Body of pancreas (tissue), 4 donors: ENCODE results near the gene RAC3. TPM values are rescaled to one million over a fixed set of nuclear protein-coding genes. Genes with fewer than 3 reads are reported as not detected.

Source experiments
- ATAC-seq: fragments of 150-250 bp; one replicate; pipeline ENCODE4 v1.9.1; 2016
- DNase-seq, 4 donors: peaks; one replicate each; pipeline ENCODE4 v3.0.0-alpha.2; 2019
- H3K27ac ChIP-seq, 4 donors: fragments of 200-600 bp; sonication (generic); 1 replicate in 3 of 4; 2 replicates in 1 of 4; pipeline versions ENCODE4 v1.5.1 to v1.6.1; 2016 to 2019; ENCODE audit warnings: mild to moderate bottlenecking in 1 of 4, mixed read lengths in 1 of 4, moderate library complexity in 1 of 4
- H3K27me3 ChIP-seq, 2 donors: fragments of 200-600 bp; sonication (generic); one replicate each; pipeline ENCODE4 v1.6.0; 2016; ENCODE audit warnings: mild to moderate bottlenecking in 1 of 2
- H3K36me3 ChIP-seq, 2 donors: fragments of 200-600 bp; sonication (generic); replicated peaks in 1 of 2; 2 replicates each; pipeline ENCODE4 v1.5.1; 2016; ENCODE audit warnings: low read depth in 2 of 2; ENCODE audit not compliant: insufficient read depth in 1 of 2
- H3K4me1 ChIP-seq: fragments of 200-600 bp; sonication (generic); one replicate; pipeline ENCODE4 v1.6.0; 2016
- H3K4me3 ChIP-seq, 2 donors: fragments of 200-600 bp; sonication (generic); 1 replicate in 1 of 2; 2 replicates in 1 of 2; pipeline ENCODE4 v1.5.1; 2016 to 2019
- H3K9me3 ChIP-seq, 3 donors: fragments of 200-600 bp; sonication (generic); 1 replicate in 2 of 3; 2 replicates in 1 of 3; pipeline ENCODE4 v1.5.1; 2016
- POLR2A ChIP-seq, 3 donors: fragments of 450-650 bp; IDR thresholded peaks; one replicate each; pipeline ENCODE4 v1.6.1; 2016; ENCODE audit warnings: antibody characterized with exemption in 3 of 3, mild to moderate bottlenecking in 2 of 3
- WGBS, 2 donors: methylation state at CpG; one replicate each; pipeline ENCODE4 v1.1.5; 2017; 5-methylcytosine and 5-hydroxymethylcytosine counted together
- intact Hi-C: fragments of 100-400 bp; cut with DNase I; formaldehyde crosslinking; loops from one replicate; pipeline ENCODE4 v1.15.1; 2023
- total RNA-seq, 2 donors: library from RNA; depleted of rRNA; stranded (reverse); fragments of >200 nt; gene quantifications; one replicate each; pipeline ENCODE4 v1.1.0, GENCODE V29; 2016
- TF ChIP-seq, protein P1 (sequence below), 7 experiments: fragments of 450-650 bp in 4 of 7; fragments of 200-600 bp in 3 of 7; sonication (generic) in 3 of 7; IDR thresholded peaks; one replicate each; pipeline ENCODE4 v1.5.1; 2016 to 2019; ENCODE audit warnings: antibody characterized with exemption in 7 of 7

RAC3 gene
- total RNA-seq, 2 donors from 2014 or later: 3.1 TPM; not detected in 1

- TF ChIP-seq, protein P1, sequence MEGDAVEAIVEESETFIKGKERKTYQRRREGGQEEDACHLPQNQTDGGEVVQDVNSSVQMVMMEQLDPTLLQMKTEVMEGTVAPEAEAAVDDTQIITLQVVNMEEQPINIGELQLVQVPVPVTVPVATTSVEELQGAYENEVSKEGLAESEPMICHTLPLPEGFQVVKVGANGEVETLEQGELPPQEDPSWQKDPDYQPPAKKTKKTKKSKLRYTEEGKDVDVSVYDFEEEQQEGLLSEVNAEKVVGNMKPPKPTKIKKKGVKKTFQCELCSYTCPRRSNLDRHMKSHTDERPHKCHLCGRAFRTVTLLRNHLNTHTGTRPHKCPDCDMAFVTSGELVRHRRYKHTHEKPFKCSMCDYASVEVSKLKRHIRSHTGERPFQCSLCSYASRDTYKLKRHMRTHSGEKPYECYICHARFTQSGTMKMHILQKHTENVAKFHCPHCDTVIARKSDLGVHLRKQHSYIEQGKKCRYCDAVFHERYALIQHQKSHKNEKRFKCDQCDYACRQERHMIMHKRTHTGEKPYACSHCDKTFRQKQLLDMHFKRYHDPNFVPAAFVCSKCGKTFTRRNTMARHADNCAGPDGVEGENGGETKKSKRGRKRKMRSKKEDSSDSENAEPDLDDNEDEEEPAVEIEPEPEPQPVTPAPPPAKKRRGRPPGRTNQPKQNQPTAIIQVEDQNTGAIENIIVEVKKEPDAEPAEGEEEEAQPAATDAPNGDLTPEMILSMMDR (IDR thresholded peaks at IDR 0.05): no peak
- no peak for TF ChIP-seq POLR2A (IDR thresholded peaks at IDR 0.05)
- Histone ChIP-seq H3K36me3 (no peaks in the 10 kb centered on the region), H3K9me3 (no peaks in the 10 kb centered on the region), H3K27me3 (no peaks in the 10 kb centered on the region), H3K27ac (peak overlapping the region; percentile 67 to 77 (median 74)), H3K4me1 (peaks cover 24% of the 10 kb centered on the region), H3K4me3 (no peak overlapping the region)
- intact Hi-C loops: no loop called here
- ATAC-seq: no peak
- WGBS, 2 donors: 72 to 76% methylated on average over 14 to 31 of the region's 31 CpGs
- DNase-seq: no peak
These were observed 39.0 kb upstream of the RAC3 start for GRCh38 chr17:81992306-81993102.

GRCh38 chr17:81993729-81994592 lies 37.5 kb upstream of the RAC3 start:
- intact Hi-C loops: no loop called here
- H3K4me1 ChIP-seq: peaks cover 24% of the 10 kb centered on the region

DNA sequence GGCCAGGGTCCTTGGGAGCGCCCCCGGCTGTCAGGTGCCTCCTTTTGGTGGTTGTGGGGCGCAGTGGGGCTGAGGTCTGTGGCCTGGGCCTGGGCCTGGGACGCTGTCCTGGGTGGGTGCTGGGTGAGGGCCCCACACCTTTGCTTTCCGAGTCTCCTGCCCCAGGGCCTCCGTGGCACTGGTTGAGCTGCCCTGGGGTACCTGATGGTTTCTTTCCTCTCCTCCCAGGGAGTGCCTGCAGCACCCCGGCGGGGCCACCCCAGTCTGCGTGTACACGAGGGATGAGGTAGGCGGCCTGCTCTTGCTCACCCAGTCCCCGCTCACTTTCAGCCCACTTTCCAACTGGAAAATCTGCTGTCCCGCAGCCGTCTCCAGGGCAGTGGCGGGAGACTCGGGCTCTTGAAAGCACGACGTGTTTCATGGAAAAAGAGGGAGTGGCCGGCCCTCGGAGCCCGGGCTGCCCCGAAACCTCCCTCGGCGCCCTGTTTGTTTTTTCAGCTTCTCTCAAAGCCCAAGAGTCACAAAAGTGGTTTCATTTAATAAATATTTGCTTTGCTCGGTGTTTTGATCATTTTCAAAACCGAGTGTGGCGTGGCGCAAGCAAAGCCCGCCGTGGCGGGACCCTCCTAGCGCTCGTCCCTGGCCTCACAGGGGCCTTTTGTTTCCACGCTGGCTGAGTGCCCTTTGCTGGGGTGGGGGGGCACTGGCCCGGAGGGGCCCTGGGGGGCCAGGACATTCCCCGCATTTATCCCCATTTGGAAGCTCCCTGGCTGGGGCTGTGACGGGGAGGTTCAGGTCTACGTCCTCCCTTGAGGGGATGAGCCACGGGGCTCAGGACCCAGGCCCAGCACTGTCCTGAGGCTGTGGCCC lies 36.6 kb upstream of the RAC3 start:
- Histone ChIP-seq H3K36me3 (no peaks in the 10 kb centered on the region), H3K9me3 (no peaks in the 10 kb centered on the region), H3K27ac (no peak overlapping the region), H3K27me3 (no peaks in the 10 kb centered on the region), H3K4me1 (peaks cover 24% of the 10 kb centered on the region), H3K4me3 (no peak overlapping the region)
- TF ChIP-seq, protein P1 (IDR thresholded peaks at IDR 0.05): no peak
- TF ChIP-seq POLR2A (IDR thresholded peaks at IDR 0.05): no peak
- intact Hi-C loops: no loop called here
- WGBS, 2 donors: 87 to 89% methylated on average over 28 to 39 of the region's 39 CpGs
- no peak for DNase-seq
- ATAC-seq: no peak

More at GRCh38 chr17:81993729-81994592, 37.5 kb upstream of the RAC3 start:
- TF ChIP-seq, protein P1 (IDR thresholded peaks at IDR 0.05): no peak
- no peak for TF ChIP-seq POLR2A (IDR thresholded peaks at IDR 0.05)
- H3K36me3 ChIP-seq: no peaks in the 10 kb centered on the region
- H3K27me3 ChIP-seq: no peaks in the 10 kb centered on the region
- no peak overlapping the region for H3K4me3 ChIP-seq
- DNase-seq: no peak
- no peak overlapping the region for H3K27ac ChIP-seq
- no peak for ATAC-seq
- H3K9me3 ChIP-seq: no peaks in the 10 kb centered on the region
- WGBS, 2 donors: 91 to 92% methylated on average over 31 to 34 of the region's 37 CpGs

DNA sequence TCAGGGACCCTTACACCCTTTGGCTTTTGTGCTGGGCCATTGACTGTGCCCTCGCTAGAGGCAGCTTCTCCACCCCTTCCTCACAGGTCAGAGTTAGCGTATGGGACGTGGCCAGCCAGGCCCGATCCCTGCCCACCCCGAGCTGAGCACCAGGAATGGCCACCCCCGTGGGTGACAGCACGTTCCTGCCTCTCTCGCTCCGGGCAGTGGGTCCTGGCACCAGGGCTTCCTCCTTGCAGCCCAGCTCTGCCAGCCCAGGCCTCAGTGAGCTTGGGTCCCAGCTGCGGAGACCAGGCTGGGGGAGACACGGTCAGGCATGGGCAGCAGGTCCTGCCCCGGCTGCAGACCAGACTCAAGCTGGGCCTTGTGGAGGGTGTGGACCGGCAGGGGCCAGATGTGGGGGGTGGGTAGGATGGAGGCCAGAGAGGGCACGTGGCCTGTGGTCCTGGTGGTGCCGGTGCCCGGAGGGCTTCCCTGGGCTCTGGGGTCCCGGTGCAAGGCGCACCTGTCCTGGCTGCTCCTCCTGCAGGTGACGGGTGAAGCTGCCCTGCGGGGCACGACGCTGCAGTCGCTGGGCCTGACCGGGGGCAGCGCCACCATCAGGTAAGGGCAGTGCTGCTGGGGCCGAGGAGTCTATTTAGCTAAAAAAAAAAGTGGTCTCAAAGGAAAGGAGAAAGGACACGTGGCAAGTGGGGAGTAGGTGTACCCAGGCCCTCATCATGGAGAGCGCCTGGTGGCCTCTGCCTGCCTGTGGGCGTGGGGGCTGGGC lies 35.8 kb upstream of the RAC3 start:
- ATAC-seq (no peak), DNase-seq (no peak)
- no peak for TF ChIP-seq POLR2A (IDR thresholded peaks at IDR 0.05)
- TF ChIP-seq, protein P1 (IDR thresholded peaks at IDR 0.05): no peak
- no peaks in the 10 kb centered on the region for H3K9me3 ChIP-seq
- no peak overlapping the region for H3K4me3 ChIP-seq
- no peak overlapping the region for H3K27ac ChIP-seq
- WGBS, 2 donors: 87 to 92% methylated on average over 14 to 26 of the region's 29 CpGs
- no peaks in the 10 kb centered on the region for H3K36me3 ChIP-seq
- intact Hi-C loops: no loop called here
- no peaks in the 10 kb centered on the region for H3K27me3 ChIP-seq
- H3K4me1 ChIP-seq: peaks cover 22% of the 10 kb centered on the region
